RWPE2 (cell line): Measurements from ENCODE around the gene DNALI1.
A peak's percentile ranks its signal among the peaks of the same experiment; 100 is the strongest.
"Not testable (repeated sequence)": the region's sequence is repeated elsewhere in the genome, so short reads cannot be mapped to it uniquely, and the experiment has no call there.

Experiments used
- ATAC-seq: fragments of 200-7000 bp; cut with Tn5 transposase; 3 replicates; pipeline ENCODE4 v1.9.1; 2021; ENCODE audit warnings: low read depth
- DNase-seq: peaks from one replicate; pipeline ENCODE4 v3.0.0-alpha.2; 2020; ENCODE audit warnings: low spot score
- H3K27ac ChIP-seq: fragments of 450-650 bp; 2 replicates; pipeline ENCODE4 v1.5.1; 2017; ENCODE audit warnings: mild to moderate bottlenecking; ENCODE audit not compliant: poor library complexity, severe bottlenecking
- H3K27me3 ChIP-seq: fragments of 250-450 bp; sonication (Bioruptor Pico); 2 replicates; pipeline ENCODE4 v1.5.1; 2021; ENCODE audit warnings: mild to moderate bottlenecking, moderate library complexity; ENCODE audit not compliant: insufficient read depth, poor library complexity, severe bottlenecking
- H3K36me3 ChIP-seq: fragments of 250-450 bp; sonication (Bioruptor Pico); 2 replicates; pipeline ENCODE4 v1.5.1; 2020; ENCODE audit warnings: low read depth, mild to moderate bottlenecking, moderate library complexity
- H3K4me1 ChIP-seq: fragments of 250-450 bp; sonication (Bioruptor Pico); 2 replicates; pipeline ENCODE4 v1.5.1; 2021; ENCODE audit warnings: mild to moderate bottlenecking, moderate library complexity; ENCODE audit not compliant: insufficient read depth, poor library complexity, severe bottlenecking
- H3K4me3 ChIP-seq: fragments of 250-450 bp; sonication (Bioruptor Pico); 2 replicates; pipeline ENCODE4 v1.5.1; 2021; ENCODE audit warnings: mild to moderate bottlenecking, moderate library complexity; ENCODE audit not compliant: severe bottlenecking
- H3K9me3 ChIP-seq: fragments of 250-450 bp; sonication (Bioruptor Pico); 2 replicates; pipeline ENCODE4 v1.5.1; 2021; ENCODE audit warnings: mild to moderate bottlenecking, moderate library complexity; ENCODE audit not compliant: severe bottlenecking
- TF ChIP-seq, protein P1 (sequence below): fragments of 450-650 bp; IDR thresholded peaks from one replicate; pipeline ENCODE4 v1.5.1; 2017; ENCODE audit warnings: mild to moderate bottlenecking, moderate library complexity; ENCODE audit not compliant: poor library complexity, severe bottlenecking

Gene DNALI1

DNA sequence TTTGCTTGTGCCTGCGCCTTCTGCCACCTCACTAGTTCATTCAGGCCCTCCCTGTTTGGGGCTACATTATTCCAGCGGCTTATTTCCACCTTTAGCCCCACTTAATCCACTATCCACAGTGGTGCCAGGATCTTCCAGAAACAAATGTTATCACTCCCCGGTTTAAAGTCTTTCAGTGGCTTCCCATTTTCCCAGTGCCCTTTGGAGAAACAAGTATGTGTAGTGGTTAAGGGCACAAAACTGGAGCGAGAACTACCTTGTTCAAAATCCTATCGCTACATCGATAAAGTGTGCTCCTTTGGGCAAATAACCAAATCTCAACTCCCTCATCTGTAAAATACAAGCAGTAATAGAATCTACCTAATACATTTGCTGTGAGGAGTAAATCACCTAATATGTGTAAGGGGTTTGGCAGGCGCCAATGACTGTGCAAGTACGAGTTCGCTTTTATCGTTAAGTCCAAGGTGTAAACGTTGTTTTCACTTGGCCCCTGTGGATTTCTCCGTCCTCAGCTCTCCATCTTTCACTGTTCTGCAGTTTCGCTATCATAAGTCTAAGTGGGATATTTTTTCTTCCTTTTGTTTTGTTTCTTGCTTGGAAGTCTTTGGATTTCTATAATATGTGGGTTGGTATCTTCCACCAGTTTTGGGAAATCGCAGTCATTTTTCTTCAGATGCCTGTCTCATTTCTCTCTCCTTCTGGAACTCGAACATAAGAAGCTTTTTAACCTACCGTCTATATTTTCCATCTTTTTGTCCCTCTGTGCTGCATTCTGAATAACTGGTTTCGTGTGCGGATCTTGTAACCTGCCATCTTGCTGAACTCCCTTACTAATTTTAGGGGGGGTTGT is 41.3 kb upstream of the DNALI1 start:
- Histone ChIP-seq H3K27ac (peak overlapping the region; percentile 58), H3K36me3 (peaks cover 30% of the 10 kb centered on the region)
- DNase-seq: no peak

GRCh38 chr1:37517569-37517968 is 39.2 kb upstream of the DNALI1 start:
- H3K4me3 ChIP-seq: no peak overlapping the region
- peaks cover 4% of the 10 kb centered on the region for H3K4me1 ChIP-seq
- DNase-seq (no peak), ATAC-seq (no peak)
- no peaks in the 10 kb centered on the region for H3K27me3 ChIP-seq
- no peaks in the 10 kb centered on the region for H3K9me3 ChIP-seq
- no peak overlapping the region for H3K27ac ChIP-seq
- TF ChIP-seq, protein P1, sequence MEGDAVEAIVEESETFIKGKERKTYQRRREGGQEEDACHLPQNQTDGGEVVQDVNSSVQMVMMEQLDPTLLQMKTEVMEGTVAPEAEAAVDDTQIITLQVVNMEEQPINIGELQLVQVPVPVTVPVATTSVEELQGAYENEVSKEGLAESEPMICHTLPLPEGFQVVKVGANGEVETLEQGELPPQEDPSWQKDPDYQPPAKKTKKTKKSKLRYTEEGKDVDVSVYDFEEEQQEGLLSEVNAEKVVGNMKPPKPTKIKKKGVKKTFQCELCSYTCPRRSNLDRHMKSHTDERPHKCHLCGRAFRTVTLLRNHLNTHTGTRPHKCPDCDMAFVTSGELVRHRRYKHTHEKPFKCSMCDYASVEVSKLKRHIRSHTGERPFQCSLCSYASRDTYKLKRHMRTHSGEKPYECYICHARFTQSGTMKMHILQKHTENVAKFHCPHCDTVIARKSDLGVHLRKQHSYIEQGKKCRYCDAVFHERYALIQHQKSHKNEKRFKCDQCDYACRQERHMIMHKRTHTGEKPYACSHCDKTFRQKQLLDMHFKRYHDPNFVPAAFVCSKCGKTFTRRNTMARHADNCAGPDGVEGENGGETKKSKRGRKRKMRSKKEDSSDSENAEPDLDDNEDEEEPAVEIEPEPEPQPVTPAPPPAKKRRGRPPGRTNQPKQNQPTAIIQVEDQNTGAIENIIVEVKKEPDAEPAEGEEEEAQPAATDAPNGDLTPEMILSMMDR: no peak
- peaks cover 8% of the 10 kb centered on the region for H3K36me3 ChIP-seq

More for the DNA sequence above, 41.3 kb upstream of the DNALI1 start:
- Histone ChIP-seq H3K4me1 (peaks cover 4% of the 10 kb centered on the region), H3K27me3 (no peaks in the 10 kb centered on the region), H3K9me3 (no peaks in the 10 kb centered on the region), H3K4me3 (peak overlapping the region; percentile 90)
- TF ChIP-seq, protein P1: no peak
- no peak for ATAC-seq

DNA sequence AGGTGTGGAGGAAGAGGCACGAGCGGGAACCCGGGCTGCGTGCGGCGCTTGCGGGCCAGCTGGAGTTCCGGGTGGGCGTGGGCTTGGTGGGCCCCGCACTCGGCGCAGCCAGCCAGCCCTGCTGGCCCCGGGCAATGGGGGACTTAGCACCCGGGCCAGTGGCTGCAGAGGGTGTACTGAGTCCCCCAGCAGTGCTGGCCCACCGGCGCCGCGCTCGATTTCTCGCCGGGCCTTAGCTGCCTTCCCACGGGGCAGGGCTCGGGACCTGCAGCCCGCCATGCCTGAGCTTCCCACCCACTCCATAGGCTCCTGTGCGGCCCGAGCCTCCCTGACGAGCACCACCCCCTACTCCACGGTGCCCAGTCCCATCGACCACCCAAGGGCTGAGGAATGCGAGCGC is 38.5 kb upstream of the DNALI1 start:
- ATAC-seq, DNase-seq, H3K36me3 ChIP-seq, H3K4me1 ChIP-seq, H3K9me3 ChIP-seq, H3K27me3 ChIP-seq, H3K27ac ChIP-seq, H3K4me3 ChIP-seq: not testable (repeated sequence)

GRCh38 chr1:37518929-37519328 is 37.8 kb upstream of the DNALI1 start:
- H3K9me3 ChIP-seq, ATAC-seq, DNase-seq, H3K27ac ChIP-seq, H3K27me3 ChIP-seq, H3K4me1 ChIP-seq, H3K36me3 ChIP-seq, H3K4me3 ChIP-seq: not testable (repeated sequence)

DNA sequence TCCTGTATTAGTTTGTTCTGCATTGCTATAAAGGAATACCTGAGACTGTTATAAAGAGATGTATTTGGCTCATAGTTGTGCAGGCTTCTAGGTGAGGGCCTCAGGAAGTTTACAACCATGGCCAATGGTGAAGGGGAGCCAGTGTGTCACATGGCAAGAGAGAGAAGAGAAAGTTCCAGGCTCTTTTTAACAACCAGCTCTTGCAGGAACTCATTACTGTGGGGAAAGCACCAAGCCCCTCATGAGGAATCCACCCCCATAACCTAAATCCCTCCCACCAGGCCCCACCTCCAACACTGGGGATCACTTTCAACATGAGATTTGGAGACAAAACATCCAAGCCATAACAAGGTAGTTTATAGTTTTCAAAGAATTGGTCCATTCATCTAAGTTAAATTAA is 37.1 kb upstream of the DNALI1 start:
- DNase-seq (no peak), ATAC-seq (no peak)
- Histone ChIP-seq H3K36me3 (no peaks in the 10 kb centered on the region), H3K4me3 (no peak overlapping the region), H3K4me1 (peaks cover 4% of the 10 kb centered on the region), H3K27ac (no peak overlapping the region), H3K9me3 (no peaks in the 10 kb centered on the region), H3K27me3 (no peaks in the 10 kb centered on the region)
- TF ChIP-seq, protein P1: no peak

DNA sequence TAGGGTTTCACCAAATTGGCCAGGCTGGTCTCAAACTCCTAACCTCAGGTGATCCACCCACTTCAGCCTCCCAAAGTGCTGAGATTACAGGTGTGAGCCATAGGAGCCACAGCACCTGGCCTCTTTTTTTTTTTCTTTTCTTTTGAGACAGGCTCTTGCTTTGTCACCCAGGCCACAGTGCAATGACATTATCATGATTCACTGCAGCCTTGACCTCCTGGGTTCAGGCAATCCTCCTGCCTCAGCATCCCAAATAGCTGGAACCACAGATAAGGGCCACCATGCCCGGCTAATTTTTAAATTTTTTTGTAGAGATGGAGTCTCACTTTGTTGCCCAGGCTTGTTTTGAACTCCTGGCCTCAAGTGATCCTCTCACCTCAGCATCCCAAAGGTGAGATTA is 26.9 kb upstream of the DNALI1 start:
- H3K36me3 ChIP-seq, ATAC-seq, DNase-seq, H3K9me3 ChIP-seq, H3K27me3 ChIP-seq, H3K27ac ChIP-seq, H3K4me3 ChIP-seq: not testable (repeated sequence)
- H3K4me1 ChIP-seq: peaks cover 15% of the 10 kb centered on the region

GRCh38 chr1:37532418-37533156 is 24.2 kb upstream of the DNALI1 start:
- Histone ChIP-seq H3K4me1 (peaks cover 38% of the 10 kb centered on the region), H3K36me3 (peaks cover 23% of the 10 kb centered on the region)
- DNase-seq, H3K27me3 ChIP-seq, H3K9me3 ChIP-seq, H3K4me3 ChIP-seq, ATAC-seq, H3K27ac ChIP-seq: not testable (repeated sequence)
